ENCODE measurements around the gene RFTN1.

Gene RFTN1

DNA sequence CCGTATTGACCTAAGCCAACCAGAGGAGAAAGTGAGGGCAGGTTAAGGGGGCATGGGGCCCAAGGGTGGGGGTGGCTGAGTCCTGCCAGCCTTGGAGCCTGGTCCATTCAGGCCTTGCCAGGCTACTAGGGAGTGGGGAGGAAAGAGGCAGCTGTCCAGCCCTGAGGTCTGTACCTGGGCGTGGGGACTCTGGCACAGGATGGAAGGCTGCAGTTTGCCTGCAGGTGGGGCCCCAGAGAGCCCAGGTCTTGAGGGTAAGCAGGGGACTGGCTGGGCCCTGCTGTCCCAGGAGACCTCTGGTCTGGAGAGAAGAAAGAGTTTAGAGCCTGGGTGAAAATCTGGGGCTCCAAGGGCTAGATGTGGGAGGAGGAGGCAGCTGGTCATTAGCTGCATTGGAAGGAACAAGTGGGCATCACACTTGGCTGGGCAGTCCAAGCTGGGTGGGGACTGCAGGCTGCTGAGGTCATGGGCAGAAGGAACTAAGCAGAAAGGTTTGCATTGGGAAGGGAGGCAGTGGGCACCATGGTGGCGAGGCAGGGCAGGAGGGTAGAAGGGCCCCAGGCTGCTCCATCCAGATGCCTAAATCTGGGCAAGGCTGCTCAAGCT, 140.1 kb downstream of the RFTN1 start:
- DNase-seq: no peak

DNA sequence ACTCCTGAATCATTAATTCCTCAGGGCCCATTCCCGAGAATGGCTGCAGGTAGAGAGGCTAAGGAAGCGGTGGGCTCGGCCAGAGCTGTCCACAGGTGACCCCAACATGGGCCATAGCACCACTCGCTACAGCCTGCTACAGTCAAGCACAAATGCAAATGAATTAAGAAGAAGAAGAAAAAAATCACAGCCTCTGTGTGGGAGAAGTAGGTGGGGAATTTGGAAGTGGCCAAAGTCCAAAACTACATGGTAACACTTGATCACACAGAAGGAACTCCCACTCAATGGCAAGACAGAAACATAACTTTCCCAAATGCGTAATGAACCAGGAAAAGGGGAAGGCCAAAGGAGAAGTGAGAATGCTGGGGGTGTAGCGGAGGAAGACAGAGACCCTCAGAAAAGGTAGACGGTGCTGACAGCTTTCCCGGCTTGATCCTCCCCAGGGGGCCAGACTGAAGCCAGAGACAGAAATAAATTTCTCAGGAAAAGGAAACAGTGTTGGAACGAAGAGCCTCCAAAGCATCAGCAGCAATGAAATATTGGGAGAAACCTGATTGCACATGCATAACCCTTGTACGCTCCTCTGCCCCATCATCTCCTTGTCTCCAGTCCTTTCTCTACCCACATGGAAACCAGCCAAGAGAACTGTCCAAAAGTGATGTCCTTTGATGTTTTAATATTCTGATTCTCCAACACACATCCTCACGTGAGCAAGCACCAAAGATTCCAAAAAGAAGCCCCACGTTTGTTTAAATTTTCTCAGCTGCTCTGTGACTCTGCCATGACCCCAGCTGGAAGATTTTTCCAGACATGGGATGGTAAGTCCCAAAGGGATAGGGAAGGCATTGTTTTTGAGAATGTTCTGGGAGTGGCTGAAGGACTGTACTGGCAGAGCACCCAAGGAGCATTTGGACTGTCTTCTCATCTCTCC, 140.9 kb downstream of the RFTN1 start:
- no peak for DNase-seq

DNA sequence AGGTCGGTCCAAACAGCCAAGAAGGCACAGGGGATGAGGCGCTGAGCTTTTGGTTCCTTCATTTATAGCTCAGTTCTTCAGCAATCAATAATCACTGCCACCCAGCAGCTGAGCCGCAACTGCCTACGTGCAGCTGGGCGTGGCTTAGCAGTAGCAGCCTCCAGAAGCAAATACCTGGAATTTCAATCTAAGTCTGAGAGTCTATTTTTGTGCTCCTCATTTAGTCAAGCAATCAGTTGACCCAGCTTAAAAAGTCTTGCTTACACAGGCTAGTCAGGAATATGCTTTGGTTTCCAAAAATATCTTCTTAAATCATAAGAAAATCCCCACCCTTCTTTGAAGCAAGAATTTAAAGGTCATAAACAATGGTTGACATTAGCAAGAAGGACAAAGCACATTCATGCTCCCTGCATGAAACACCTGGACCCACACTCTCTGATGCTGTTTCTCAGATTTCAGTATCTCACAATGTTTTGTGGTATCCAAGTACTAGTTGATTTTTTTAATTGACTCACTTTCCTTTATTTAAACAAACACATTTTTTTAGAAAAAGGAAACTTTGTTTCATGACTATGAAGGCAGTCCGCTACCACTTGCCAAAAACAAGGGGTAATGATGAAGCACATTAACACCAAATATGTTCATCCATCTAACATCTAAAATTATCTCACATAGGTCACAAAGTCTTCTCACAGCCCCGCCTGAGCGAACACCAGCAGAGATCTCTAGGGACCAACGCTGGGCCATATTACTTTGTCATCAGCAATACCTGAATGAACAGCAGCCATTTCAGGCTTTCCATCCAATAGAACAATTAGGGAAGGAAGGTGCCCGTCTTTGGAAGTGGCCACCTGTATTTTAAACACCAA, 142.4 kb downstream of the RFTN1 start:
- no peak for DNase-seq

DNA sequence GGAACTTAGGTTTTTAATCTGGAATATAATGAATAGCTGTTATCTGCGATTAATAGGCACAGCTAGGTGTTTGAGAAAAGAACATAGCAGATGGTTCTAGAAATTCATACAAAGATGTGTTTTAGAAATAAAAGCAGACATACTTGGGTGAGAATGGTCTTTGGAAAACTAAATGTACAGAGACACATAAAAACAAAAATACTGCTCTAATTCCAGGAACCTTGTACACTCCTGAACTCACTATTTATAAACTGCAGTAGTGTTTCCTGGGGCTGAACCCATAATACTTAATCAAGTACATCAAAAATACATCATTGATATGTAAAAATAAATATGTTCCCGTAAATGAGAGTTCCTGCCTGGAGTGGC, 143.0 kb downstream of the RFTN1 start:
- DNase-seq: no peak

DNA sequence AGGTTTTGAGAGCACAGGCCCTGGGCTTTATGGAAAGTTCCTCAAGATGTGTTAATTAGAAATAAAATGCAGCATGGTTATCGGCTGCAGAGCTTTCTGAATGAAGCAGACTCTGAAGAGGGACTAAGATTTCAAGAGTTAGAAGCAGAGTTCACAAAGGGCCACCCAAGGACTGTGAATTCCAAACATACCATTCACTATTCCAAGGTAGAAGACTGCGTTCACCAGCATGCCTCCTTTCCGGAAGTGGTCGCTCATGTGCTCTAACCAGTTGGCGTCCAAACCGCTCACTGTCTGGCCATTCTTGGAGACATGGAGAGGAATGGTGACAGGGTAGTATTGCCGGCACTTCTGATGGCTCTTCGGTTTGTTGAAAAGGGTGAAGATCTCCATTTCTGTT, 143.6 kb downstream of the RFTN1 start:
- DNase-seq: no peak

DNA sequence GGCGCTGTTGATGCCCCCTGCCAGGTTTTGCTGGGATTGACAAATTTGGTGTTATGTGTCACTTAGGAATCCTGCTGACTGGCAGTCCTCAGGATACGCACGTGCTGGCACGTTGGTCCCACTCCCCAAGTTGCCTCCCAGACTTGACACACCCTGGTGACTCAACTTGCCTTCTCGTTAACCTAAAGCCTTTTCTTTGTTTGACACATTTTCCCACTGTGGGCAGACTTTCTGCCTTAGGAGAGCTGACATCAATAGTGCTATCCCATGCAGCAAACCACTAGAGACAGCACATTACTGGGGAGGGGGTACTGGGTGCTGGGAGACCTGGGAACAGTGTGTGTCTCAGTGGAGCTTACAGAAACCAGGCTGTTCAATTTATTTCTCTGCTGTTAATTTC, 144.2 kb downstream of the RFTN1 start:
- DNase-seq: no peak

DNA sequence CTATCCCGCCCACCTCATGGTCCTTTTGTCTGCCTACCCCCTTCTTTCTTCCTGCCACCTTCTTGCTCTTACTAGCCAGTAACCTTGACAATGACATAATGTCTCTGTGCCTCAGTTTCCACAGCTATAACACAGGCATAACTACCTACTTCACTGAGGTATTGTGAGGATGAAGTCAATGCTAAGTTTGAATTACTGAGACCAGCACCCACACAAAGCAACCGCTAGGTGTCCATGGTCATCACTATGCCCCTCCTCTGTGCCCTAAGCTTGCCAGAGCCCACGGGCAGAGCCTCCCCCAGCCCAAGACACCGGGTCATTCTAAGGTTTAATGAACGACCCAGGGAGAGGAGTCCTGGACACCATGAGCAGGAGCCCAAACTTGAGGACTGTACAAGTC, 146.9 kb downstream of the RFTN1 start:
- DNase-seq: no peak

DNA sequence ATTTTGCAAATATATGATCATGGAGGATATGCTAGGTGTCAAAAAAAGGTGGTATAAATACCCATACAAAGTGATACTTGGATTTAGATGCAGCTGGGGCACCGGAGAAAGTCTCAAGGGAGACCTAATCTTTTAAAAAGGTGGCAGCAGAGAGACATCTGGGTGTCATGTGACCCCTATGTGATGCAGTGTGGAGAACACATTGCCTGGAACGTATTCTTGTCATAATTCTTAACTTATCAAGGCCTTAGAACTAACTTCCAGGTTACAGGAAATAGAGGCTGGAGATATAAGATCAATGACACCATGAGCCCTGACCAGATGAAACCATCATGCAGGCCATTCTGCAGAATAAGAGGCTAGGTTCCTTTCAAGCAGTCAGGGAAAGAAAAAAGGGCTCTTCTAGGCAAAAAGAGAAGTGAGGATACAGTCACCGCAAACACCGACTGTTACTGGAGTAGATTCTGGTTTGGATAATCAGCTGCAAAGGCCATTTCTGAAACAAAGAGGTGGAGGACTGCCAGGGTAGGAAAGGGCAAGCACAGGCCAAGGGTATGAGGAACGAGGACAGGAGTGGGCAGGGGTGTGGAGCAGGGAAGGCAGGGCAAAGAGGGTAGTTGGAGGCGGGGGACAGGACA, 147.9 kb downstream of the RFTN1 start:
- peak; percentile 17 to 58 for DNase-seq

DNA sequence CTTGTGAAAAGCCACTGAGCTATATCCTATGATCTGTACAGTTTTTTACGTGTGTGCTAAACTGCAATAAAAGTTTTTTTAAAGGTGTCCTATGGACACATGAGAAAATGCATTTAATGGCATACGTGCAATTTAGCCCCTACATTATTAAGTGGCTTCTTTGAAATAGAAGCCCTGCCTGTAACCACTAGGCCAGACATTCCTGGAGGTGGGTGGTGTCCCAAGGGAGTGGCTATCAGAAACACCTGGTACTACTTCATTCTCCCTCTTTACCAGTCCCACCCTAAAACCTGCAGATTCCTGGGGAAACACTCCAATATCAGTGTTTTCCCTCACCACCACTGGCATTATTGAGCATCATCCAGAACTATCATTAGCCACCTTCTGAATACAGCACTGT, 148.5 kb downstream of the RFTN1 start:
- DNase-seq: no peak

DNA sequence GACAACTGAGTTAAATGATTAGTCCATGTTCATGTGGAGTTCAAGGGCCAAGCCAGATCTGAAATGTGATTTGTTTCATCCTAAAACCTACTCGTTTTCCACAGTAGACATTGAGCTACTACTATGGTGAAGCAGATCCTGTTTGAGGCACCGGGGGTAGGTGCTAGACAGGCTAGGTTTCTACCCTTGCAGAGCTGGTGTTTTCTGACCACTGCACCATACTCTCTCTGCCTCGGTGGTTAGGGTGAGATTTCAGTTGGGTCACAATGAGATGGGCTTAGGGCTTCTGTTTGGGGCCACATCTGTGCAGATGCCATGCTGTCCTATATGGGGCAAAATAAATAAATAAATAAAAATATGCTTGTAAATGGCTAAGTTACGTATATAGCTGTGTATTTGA, 149.2 kb downstream of the RFTN1 start:
- DNase-seq: no peak

DNA sequence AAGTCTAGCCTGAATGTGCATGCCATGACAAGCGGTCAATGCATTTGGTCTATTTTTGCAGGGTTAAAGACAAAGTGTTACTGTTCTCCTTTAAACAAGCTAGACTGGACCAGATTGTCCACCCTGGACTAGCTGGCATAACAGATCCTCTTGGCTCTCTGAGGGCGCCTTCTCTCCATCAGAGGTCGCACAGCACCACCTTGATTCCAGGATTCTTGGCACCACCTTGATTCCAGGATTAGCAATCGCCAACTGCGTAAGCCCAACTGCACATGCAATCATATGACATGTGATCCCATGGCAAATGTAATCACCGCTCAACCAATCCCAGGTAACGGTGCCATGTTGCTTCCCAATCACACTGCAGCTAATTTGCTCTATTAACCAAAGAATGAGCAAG, 149.9 kb downstream of the RFTN1 start:
- DNase-seq: no peak

DNA sequence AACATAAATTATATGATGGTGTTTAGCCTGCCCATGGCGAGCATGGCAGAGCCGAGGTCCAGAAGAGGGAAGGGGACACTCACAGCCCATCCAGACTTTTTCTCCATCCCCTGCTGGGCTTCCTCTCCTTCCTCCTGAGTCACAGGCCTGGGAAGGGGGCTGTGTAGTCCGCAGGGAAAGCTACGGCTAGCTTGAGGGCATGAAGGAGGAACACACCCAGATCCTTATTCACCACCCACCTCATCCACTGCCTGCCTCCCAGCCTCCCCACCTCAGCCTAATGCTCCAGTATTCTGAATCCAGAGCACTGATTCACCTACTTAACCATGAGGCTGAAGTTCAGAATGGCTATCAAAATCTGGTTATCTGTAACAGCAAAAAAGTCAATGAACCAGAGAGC, 150.7 kb downstream of the RFTN1 start:
- DNase-seq: no peak

DNA sequence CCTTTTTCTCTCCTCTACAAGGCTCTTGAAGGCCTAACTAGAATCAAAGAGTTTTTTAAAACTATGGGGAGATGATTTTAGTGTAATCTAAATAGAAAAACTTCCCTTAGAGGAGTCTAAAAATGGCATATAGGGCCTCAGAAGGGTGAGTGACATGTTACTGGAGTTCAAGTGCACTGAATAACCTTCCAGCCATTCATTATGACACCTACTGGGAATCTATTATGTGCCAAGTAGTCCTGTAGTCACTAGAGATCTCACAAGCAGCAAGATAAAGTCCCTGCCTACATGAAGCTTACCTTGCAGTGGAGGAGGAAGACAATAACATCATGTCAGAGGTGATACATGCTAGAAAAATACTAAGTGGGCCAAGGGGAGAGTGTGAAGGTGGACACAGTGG, 152.4 kb downstream of the RFTN1 start:
- no peak for DNase-seq

DNA sequence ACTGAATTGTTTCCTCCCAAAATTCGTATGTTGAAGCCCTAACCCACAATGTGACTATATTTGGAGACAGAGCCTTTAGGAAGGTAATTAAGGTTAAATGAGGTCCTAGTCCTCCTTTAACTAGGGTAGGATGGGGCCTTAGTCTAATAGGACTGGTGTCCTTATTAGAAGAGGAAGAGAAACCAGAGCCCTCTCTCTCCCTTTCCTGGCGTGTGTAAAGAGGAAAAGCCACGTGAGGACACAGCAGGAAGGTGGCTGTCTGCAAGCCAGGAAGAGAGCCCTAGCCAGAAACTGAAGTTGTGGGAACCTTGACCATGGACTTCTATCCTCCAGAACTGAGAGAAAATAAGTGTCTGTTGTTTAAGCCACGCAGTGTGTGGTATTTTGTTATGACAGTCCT, 154.2 kb downstream of the RFTN1 start:
- DNase-seq: no peak

DNA sequence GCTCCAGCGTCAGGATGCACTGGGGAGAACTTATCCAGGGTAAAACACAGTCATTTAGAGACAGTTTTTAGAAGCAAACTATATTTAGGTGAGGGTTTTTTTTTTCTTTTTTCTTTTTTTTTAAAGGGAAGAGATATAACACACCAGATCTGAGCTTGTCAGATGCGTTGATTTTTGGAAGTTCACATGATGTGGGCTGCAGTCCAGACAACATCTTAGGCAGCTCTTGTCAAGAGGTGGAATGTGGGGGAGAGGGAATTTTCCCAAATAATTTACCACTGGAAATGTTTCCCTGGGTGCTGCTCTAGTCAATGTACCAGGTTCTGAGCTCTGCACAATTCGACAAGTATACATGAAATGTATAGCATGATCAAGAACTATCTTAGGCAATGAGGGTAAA, 155.2 kb downstream of the RFTN1 start:
- no peak for DNase-seq

DNA sequence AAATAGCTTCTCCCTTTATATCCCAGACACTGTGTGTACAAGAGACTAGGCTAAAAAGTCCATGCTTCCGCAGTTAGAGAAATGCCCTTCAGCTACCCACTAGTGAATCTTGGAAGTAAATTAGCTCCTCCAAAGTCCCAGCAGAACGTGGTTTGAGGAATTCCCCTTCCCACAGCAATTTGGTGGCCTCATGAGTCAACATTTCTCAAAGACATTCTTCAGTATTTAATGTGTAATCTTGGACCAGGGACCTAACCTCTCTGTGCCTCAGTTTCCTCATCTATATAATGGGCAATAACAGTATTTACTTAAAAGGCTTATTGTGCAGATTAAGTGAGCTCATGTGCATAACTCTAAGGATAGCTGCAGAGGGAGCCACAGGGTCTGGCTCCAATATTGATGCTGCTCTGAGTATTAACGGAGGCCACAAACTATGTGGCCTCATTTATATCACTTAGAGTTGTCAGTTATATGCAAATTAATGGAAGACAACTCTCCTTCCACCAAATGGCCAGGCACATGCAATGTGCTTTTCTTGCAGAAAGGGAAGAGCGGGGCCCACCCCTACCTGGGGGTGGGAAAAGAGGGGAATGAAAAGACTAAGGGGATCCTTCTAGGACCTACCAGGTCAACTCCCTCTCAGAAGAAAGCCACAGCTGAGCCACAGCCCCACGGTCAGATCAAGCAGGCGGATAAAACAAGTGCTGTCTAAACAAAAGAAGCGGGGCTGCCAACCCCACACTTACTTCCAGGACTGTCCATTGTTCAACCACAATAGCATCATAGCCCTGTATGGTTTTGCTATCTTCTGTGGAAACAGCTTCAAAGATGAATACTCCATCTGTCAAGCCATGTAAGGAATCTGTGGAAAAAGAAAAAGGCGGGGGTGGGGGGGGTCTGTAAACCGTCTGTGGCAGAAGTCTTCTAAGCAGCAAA, 156.0 kb downstream of the RFTN1 start:
- no peak for DNase-seq

DNA sequence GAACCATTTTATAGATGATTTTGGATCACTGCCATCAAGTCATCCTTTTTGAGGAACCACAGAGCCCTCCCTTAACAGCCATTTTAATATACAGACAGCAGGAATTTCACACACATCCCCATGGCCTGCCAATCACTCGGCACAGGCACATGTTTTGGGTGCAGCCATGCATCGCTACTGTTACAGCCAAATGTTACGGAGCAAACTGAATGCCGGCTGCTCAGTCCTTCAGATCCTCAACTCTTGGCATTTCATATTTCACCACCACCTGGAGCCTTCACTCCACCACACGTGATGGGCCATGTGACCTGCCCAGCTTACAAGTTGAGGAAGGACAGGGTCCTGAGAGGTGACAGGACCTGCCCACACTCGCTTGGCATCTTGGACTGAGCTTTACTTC, 157.7 kb downstream of the RFTN1 start:
- no peak for DNase-seq

DNA sequence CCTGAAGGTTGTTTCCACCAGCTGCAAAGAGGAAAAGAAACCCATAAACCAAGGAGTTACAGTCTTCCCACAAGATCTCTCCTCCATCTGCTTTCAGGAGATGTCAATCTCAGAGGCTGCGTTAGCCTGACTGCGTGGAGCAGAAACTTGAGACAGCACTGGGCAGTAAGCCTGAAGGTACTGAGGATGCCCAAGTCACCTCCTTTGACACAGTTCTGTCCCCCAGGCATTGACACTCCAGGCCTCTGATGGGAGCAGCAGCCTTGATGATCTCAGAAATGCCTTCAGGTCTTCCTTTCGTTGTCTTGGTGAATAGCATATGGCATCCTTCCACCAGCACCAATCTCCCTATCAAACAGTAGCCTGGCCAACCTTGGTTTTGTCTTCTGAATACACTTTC, 159.2 kb downstream of the RFTN1 start:
- no peak for DNase-seq

DNA sequence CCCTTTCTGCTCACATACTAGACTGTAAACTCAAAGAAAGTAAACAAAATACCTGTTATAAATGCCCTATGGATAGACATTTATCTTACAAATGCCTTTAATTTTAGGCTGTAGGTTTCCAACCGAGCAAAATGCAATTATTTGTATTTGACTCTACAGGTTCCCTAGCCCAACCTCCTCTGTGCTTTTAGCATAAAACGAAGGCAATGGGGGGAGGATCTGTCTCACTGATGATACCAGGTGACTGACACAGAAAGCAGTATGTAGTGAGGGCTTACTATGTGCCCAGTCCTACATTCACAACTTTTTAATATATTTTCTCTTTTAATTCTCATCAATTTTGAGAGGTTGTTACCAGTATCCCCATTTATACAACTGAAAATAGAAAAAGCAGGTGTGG, 161.1 kb downstream of the RFTN1 start:
- DNase-seq: no peak

DNA sequence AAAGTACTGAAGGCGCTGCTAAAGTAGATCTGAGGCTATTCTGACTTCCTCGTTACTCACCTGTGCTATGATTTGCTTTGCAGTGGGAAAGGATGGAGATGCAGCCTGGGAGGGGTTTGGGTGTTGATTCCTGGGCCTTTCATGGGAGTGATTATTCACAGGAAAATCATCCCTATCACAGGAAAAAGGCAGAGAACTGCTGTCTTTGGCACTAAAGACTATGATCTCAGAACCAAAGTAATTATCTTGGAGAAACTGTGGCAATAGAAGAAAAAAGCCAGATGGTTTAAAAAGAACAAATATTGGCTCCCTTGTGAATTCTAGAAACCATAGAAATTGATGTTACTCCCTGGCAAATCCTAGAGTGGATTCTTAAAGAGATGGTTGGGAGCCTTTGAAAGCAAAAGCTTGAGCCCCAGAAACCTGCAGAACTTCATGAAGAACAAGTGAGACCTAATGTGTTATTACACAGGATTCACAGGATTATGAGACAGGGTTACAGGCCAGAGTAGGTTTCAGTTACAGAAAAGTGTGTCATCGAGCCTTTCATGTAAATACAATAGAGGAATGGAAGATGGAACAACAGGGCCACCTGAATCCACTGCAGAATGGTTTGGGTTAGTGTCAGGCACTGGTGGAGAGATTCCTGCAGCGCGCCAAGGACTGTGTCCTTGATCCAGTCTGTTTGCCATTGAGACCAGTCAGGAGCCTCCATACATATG, 162.7 kb downstream of the RFTN1 start:
- no peak for DNase-seq

DNA sequence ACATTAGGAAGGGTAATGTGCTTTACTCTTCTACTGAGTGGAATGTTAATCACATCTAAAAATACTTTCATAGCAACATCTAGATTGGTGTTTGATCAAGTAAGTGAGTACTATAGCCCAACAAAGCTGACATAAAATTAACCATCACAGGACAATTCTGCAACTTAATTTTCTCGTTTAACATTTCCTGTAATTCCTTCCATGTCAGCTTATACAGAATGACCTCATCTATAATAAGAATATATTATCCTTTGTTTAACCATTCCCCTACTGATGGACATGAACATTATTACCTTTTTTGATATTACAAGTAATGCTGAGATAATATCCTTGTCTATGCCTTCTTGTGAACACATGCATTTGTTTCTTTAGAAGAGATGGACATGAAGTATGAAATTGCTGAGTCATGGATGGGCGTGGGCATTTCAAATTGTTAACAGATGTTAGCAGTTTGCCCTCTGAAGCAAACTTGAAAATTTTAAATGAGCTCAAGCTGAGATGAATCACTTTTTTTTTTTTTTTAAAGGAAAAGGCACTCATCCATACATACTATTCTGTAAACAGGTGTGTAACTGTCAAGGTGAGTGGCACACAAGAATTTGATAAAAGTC, 163.4 kb downstream of the RFTN1 start:
- no peak for DNase-seq
